H1 (cell line): ENCODE measurements around the gene ADA. TPM values are rescaled to one million over a fixed set of nuclear protein-coding genes. Genes with fewer than 3 reads are reported as not detected.

Source experiments
- BACH1 ChIP-seq: IDR thresholded peaks from 2 replicates; pipeline ENCODE4 v1.6.1; 2012; ENCODE audit warnings: low read length, improper control_type of control experiment
- CBX5 ChIP-seq: fragments of 300-800, 300-1000 bp; sonication (generic); IDR thresholded peaks from 2 replicates; pipeline ENCODE4 v1.7.1; 2016; ENCODE audit warnings: antibody characterized with exemption, low read length, low read depth
- CTBP2 ChIP-seq: IDR thresholded peaks from 2 replicates; pipeline ENCODE4 v1.7.0; 2011; ENCODE audit warnings: borderline replicate concordance, mild to moderate bottlenecking, moderate library complexity, mixed read lengths, low read length; ENCODE audit not compliant: insufficient read depth, insufficient read length
- EGR1 ChIP-seq: IDR thresholded peaks from 2 replicates; pipeline ENCODE4 v1.6.1; 2011; ENCODE audit warnings: low read depth, low read length, borderline replicate concordance
- GTF2F1 ChIP-seq: IDR thresholded peaks from 2 replicates; pipeline ENCODE4 v1.6.1; 2012; ENCODE audit warnings: low read depth, low read length, improper control_type of control experiment, borderline replicate concordance
- MAFK ChIP-seq: IDR thresholded peaks from 2 replicates; pipeline ENCODE4 v1.6.1; 2012; ENCODE audit warnings: low read depth, mild to moderate bottlenecking, improper control_type of control experiment, low read length
- NANOG ChIP-seq: IDR thresholded peaks from 2 replicates; pipeline ENCODE4 v1.6.1; 2011; ENCODE audit warnings: low read length, low read depth, mild to moderate bottlenecking, inconsistent platforms; ENCODE audit not compliant: insufficient read depth, poor library complexity, severe bottlenecking
- POLR2A ChIP-seq, 2 experiments: IDR thresholded peaks; 1 replicate in 1 of 2; 2 replicates in 1 of 2; pipeline ENCODE4 v1.6.1; 2011; ENCODE audit warnings: low read depth in 2 of 2, low read length in 2 of 2, mild to moderate bottlenecking in 2 of 2; ENCODE audit errors: control extremely low read depth in 1 of 2
- RFX5 ChIP-seq: IDR thresholded peaks from 2 replicates; pipeline ENCODE4 v1.6.1; 2011; ENCODE audit warnings: low read depth, low read length, improper control_type of control experiment, borderline replicate concordance
- SIN3A ChIP-seq, 2 experiments: IDR thresholded peaks in 1 of 2; conservative IDR thresholded peaks in 1 of 2; 2 replicates each; pipeline ENCODE4 v1.6.1; 2011 to 2012; ENCODE audit warnings: low read length in 2 of 2, improper control_type of control experiment in 1 of 2, low read depth in 1 of 2, mild to moderate bottlenecking in 1 of 2
- TBP ChIP-seq: IDR thresholded peaks from 2 replicates; pipeline ENCODE4 v1.6.1; 2011; ENCODE audit warnings: low read depth, low read length, improper control_type of control experiment
- polyA plus RNA-seq, 7 experiments: library from polyadenylated mRNA; depleted of rRNA in 3 of 7; stranded (reverse) in 5 of 7; unstranded in 2 of 7; fragments of >200 nt in 5 of 7; fragments of 200-250 nt in 2 of 7; gene quantifications; 1 replicate in 5 of 7; 2 replicates in 1 of 7; 4 replicates in 1 of 7; pipeline versions ENCODE4 v1.2.1 to v1.2.3, GENCODE V29; 2011 to 2013; ENCODE audit warnings: missing spikeins in 2 of 7, mixed read lengths in 2 of 7
- total RNA-seq: library from RNA; stranded (reverse); fragmentation: NEBNext Ultra II Directional; extraction: Animal tissue kit (Norgen Biotek cat#: 25700); gene quantifications from 2 replicates; pipeline ENCODE4 v1.2.1, GENCODE V29; 2021
- TF ChIP-seq, protein P1 (sequence below): fragments of 300-600 bp; sonication (generic); IDR thresholded peaks from 2 replicates; pipeline ENCODE4 v1.7.1; 2012; ENCODE audit warnings: low read length, moderate library complexity, mild to moderate bottlenecking, inconsistent platforms; ENCODE audit not compliant: insufficient replicate concordance

The ADA gene
- total and polyA plus RNA-seq, 2 of the 8 experiments (the other 6 are each of a cell fraction or from before 2014, with no cell fraction given), result 19.9 to 32.8 TPM

DNA sequence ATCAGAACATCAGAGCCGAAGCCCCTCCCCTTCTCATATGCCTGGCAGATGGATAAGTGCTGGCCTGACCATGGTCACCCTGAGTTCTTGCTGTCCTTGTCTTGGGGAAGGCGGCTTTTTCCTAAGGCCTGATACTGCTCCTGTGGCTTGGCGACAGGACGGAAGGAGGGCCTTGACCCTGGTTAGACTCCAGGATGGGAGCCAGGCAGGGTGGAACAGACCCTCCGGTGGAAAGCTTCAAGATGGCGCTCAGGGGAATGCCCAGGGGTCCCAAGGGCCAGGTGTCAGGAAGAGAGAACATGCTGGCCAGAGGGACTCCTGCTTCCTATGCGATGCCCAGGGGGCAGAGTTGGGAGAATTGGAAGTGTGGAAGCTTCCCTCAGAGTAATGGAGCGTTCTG is 29.6 kb downstream of the ADA start (continued):
- TF ChIP-seq, protein P1, sequence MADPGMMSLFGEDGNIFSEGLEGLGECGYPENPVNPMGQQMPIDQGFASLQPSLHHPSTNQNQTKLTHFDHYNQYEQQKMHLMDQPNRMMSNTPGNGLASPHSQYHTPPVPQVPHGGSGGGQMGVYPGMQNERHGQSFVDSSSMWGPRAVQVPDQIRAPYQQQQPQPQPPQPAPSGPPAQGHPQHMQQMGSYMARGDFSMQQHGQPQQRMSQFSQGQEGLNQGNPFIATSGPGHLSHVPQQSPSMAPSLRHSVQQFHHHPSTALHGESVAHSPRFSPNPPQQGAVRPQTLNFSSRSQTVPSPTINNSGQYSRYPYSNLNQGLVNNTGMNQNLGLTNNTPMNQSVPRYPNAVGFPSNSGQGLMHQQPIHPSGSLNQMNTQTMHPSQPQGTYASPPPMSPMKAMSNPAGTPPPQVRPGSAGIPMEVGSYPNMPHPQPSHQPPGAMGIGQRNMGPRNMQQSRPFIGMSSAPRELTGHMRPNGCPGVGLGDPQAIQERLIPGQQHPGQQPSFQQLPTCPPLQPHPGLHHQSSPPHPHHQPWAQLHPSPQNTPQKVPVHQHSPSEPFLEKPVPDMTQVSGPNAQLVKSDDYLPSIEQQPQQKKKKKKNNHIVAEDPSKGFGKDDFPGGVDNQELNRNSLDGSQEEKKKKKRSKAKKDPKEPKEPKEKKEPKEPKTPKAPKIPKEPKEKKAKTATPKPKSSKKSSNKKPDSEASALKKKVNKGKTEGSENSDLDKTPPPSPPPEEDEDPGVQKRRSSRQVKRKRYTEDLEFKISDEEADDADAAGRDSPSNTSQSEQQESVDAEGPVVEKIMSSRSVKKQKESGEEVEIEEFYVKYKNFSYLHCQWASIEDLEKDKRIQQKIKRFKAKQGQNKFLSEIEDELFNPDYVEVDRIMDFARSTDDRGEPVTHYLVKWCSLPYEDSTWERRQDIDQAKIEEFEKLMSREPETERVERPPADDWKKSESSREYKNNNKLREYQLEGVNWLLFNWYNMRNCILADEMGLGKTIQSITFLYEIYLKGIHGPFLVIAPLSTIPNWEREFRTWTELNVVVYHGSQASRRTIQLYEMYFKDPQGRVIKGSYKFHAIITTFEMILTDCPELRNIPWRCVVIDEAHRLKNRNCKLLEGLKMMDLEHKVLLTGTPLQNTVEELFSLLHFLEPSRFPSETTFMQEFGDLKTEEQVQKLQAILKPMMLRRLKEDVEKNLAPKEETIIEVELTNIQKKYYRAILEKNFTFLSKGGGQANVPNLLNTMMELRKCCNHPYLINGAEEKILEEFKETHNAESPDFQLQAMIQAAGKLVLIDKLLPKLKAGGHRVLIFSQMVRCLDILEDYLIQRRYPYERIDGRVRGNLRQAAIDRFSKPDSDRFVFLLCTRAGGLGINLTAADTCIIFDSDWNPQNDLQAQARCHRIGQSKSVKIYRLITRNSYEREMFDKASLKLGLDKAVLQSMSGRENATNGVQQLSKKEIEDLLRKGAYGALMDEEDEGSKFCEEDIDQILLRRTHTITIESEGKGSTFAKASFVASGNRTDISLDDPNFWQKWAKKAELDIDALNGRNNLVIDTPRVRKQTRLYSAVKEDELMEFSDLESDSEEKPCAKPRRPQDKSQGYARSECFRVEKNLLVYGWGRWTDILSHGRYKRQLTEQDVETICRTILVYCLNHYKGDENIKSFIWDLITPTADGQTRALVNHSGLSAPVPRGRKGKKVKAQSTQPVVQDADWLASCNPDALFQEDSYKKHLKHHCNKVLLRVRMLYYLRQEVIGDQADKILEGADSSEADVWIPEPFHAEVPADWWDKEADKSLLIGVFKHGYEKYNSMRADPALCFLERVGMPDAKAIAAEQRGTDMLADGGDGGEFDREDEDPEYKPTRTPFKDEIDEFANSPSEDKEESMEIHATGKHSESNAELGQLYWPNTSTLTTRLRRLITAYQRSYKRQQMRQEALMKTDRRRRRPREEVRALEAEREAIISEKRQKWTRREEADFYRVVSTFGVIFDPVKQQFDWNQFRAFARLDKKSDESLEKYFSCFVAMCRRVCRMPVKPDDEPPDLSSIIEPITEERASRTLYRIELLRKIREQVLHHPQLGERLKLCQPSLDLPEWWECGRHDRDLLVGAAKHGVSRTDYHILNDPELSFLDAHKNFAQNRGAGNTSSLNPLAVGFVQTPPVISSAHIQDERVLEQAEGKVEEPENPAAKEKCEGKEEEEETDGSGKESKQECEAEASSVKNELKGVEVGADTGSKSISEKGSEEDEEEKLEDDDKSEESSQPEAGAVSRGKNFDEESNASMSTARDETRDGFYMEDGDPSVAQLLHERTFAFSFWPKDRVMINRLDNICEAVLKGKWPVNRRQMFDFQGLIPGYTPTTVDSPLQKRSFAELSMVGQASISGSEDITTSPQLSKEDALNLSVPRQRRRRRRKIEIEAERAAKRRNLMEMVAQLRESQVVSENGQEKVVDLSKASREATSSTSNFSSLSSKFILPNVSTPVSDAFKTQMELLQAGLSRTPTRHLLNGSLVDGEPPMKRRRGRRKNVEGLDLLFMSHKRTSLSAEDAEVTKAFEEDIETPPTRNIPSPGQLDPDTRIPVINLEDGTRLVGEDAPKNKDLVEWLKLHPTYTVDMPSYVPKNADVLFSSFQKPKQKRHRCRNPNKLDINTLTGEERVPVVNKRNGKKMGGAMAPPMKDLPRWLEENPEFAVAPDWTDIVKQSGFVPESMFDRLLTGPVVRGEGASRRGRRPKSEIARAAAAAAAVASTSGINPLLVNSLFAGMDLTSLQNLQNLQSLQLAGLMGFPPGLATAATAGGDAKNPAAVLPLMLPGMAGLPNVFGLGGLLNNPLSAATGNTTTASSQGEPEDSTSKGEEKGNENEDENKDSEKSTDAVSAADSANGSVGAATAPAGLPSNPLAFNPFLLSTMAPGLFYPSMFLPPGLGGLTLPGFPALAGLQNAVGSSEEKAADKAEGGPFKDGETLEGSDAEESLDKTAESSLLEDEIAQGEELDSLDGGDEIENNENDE, result no peak
- TF ChIP-seq TBP (no peak), POLR2A (IDR thresholded peaks at IDR 0.05; ENCODE audit: control extremely low read depth in 1 of 2, low read depth in 2 of 2, low read length in 2 of 2) (no peak), CTBP2 (no peak), SIN3A (conservative IDR thresholded peaks at IDR 0.05 in 1 of 2, IDR thresholded peaks at IDR 0.05 in 1 of 2; ENCODE audit: low read depth in 1 of 2, low read length in 2 of 2) (no peak), MAFK (no peak), CBX5 (no peak), EGR1 (no peak), NANOG (no peak), BACH1 (no peak), RFX5 (no peak), GTF2F1 (no peak)
